ENCODE data around the gene MDC1. TPM values are rescaled to one million over a fixed set of nuclear protein-coding genes. Genes with fewer than 3 reads are reported as not detected.
A peak's percentile ranks its signal among the peaks of the same experiment; 100 is the strongest.

The MDC1 gene
- total and polyA plus RNA-seq, 2 of the 13 experiments (the other 11 are each of a cell fraction or from before 2014, with no cell fraction given): 8.4 to 14.0 TPM

DNA sequence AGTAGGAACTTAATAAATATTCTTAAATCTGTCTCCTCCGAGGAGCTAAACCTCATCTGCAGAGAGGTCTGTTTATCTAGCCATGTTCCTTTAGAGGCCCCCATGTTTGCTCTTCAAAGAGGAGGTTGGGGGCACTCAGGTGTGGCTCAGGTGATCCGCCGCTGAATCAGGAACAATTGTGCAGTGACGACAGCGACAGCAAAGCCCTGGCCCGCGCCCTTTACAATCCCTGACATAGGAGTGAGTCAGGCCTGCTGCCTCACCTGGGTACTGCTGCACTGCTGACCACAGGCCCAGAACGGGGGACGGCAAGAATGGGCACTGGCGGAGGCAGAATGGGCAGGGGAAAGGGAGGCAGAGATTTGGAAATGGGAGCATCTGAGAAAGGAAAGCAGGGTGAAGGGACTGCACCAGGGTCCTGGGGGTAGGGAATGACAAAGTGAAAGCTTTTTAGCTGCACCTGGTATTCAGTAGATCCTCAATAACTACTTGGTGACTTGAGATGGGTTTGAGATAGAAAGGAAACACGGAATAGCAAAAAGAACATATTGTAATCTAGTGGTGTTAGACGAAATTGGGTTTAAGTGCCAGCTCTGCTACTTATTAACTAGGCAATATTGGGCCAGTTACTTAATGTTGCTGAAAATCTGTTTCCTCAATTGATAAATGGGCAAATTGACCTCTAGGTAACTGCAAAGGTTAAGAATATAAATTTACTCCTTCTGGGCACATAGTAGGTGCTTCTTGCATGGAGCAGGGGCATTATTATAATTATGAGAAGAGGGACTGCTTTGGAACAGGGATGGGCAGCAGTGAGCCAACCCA lies 32.7 kb upstream of the MDC1 start (continued):
- TF ChIP-seq ZNF224 (CRISPR knock-in tag; IDR thresholded peaks at IDR 0.05) (no peak), NRL (CRISPR knock-in tag; IDR thresholded peaks at IDR 0.05; ENCODE audit: borderline replicate concordance) (peak; percentile 71; the same call in 1 of the 2 replicates), EEA1 (CRISPR knock-in tag; IDR thresholded peaks at IDR 0.05; ENCODE audit: borderline replicate concordance) (no peak), NFIB (CRISPR knock-in tag; IDR thresholded peaks at IDR 0.05; ENCODE audit: borderline replicate concordance) (no peak), MTF2 (CRISPR knock-in tag; IDR thresholded peaks at IDR 0.05; ENCODE audit: borderline replicate concordance) (no peak), SALL2 (CRISPR knock-in tag; IDR thresholded peaks at IDR 0.05) (no peak), HOXA7 (CRISPR knock-in tag; IDR thresholded peaks at IDR 0.05) (no peak), ZBTB33 (CRISPR knock-in tag; IDR thresholded peaks at IDR 0.05) (no peak), PRDM4 (CRISPR knock-in tag; IDR thresholded peaks at IDR 0.05; ENCODE audit: borderline replicate concordance) (no peak), THAP11 (CRISPR knock-in tag; IDR thresholded peaks at IDR 0.05) (no peak), MED8 (CRISPR knock-in tag; IDR thresholded peaks at IDR 0.05; ENCODE audit: insufficient replicate concordance) (no peak), SNRNP70 (IDR thresholded peaks at IDR 0.05; ENCODE audit: low read depth, low read length) (no peak), SOX5 (CRISPR knock-in tag; IDR thresholded peaks at IDR 0.05; ENCODE audit: borderline replicate concordance) (peak; percentile 63; the same call in 1 of the 2 replicates), ZNF292 (CRISPR knock-in tag; IDR thresholded peaks at IDR 0.05; ENCODE audit: borderline replicate concordance, low read depth) (no peak)
- TF ChIP-seq, protein P1, sequence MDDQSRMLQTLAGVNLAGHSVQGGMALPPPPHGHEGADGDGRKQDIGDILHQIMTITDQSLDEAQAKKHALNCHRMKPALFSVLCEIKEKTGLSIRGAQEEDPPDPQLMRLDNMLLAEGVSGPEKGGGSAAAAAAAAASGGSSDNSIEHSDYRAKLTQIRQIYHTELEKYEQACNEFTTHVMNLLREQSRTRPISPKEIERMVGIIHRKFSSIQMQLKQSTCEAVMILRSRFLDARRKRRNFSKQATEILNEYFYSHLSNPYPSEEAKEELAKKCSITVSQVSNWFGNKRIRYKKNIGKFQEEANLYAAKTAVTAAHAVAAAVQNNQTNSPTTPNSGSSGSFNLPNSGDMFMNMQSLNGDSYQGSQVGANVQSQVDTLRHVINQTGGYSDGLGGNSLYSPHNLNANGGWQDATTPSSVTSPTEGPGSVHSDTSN (CRISPR knock-in tag; IDR thresholded peaks at IDR 0.05; ENCODE audit: borderline replicate concordance): no peak
- TF ChIP-seq, protein P2, sequence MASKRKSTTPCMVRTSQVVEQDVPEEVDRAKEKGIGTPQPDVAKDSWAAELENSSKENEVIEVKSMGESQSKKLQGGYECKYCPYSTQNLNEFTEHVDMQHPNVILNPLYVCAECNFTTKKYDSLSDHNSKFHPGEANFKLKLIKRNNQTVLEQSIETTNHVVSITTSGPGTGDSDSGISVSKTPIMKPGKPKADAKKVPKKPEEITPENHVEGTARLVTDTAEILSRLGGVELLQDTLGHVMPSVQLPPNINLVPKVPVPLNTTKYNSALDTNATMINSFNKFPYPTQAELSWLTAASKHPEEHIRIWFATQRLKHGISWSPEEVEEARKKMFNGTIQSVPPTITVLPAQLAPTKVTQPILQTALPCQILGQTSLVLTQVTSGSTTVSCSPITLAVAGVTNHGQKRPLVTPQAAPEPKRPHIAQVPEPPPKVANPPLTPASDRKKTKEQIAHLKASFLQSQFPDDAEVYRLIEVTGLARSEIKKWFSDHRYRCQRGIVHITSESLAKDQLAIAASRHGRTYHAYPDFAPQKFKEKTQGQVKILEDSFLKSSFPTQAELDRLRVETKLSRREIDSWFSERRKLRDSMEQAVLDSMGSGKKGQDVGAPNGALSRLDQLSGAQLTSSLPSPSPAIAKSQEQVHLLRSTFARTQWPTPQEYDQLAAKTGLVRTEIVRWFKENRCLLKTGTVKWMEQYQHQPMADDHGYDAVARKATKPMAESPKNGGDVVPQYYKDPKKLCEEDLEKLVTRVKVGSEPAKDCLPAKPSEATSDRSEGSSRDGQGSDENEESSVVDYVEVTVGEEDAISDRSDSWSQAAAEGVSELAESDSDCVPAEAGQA (IDR thresholded peaks at IDR 0.05; ENCODE audit: low read depth): peak; percentile 60
- TF ChIP-seq, protein P2 (CRISPR knock-in tag; IDR thresholded peaks at IDR 0.05; ENCODE audit: borderline replicate concordance): no peak

Data from HepG2 (cell line).